ENCODE data around the gene FOXK1. TPM values are rescaled to one million over a fixed set of nuclear protein-coding genes. Genes with fewer than 3 reads are reported as not detected.

The FOXK1 gene
- total and polyA plus RNA-seq, 2 of the 13 experiments (the other 11 are each of a cell fraction or from before 2014, with no cell fraction given): 4.6 to 8.8 TPM

- no peak for TF ChIP-seq ZNF275 (CRISPR knock-in tag; IDR thresholded peaks at IDR 0.05; ENCODE audit: borderline replicate concordance)
- TF ChIP-seq HOXA7 (CRISPR knock-in tag; IDR thresholded peaks at IDR 0.05): no peak
- no peak for TF ChIP-seq ZNF761 (CRISPR knock-in tag; conservative IDR thresholded peaks at IDR 0.05)
- TF ChIP-seq SOX5 (CRISPR knock-in tag; IDR thresholded peaks at IDR 0.05; ENCODE audit: borderline replicate concordance): peak; percentile 66; the same call in 1 of the 2 replicates
- peak; percentile 37; the same call in 1 of the 2 replicates for TF ChIP-seq TCF7 (IDR thresholded peaks at IDR 0.05; ENCODE audit: low read depth)
- no peak for TF ChIP-seq ATM (IDR thresholded peaks at IDR 0.05; ENCODE audit: borderline replicate concordance)
- TF ChIP-seq ZUFSP (CRISPR knock-in tag; IDR thresholded peaks at IDR 0.05; ENCODE audit: borderline replicate concordance): no peak
- no peak for TF ChIP-seq HOXA5 (CRISPR knock-in tag; IDR thresholded peaks at IDR 0.05)
- TF ChIP-seq, protein P1, sequence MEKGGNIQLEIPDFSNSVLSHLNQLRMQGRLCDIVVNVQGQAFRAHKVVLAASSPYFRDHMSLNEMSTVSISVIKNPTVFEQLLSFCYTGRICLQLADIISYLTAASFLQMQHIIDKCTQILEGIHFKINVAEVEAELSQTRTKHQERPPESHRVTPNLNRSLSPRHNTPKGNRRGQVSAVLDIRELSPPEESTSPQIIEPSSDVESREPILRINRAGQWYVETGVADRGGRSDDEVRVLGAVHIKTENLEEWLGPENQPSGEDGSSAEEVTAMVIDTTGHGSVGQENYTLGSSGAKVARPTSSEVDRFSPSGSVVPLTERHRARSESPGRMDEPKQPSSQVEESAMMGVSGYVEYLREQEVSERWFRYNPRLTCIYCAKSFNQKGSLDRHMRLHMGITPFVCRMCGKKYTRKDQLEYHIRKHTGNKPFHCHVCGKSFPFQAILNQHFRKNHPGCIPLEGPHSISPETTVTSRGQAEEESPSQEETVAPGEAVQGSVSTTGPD (CRISPR knock-in tag; IDR thresholded peaks at IDR 0.05): no peak
- no peak for TF ChIP-seq CEBPG (CRISPR knock-in tag; IDR thresholded peaks at IDR 0.05)
- peak; percentile 88 for TF ChIP-seq SP5 (CRISPR knock-in tag; IDR thresholded peaks at IDR 0.05; ENCODE audit: borderline replicate concordance, low read depth)
- TF ChIP-seq ZNF33B (CRISPR knock-in tag; IDR thresholded peaks at IDR 0.05): no peak
- TF ChIP-seq, protein P2, sequence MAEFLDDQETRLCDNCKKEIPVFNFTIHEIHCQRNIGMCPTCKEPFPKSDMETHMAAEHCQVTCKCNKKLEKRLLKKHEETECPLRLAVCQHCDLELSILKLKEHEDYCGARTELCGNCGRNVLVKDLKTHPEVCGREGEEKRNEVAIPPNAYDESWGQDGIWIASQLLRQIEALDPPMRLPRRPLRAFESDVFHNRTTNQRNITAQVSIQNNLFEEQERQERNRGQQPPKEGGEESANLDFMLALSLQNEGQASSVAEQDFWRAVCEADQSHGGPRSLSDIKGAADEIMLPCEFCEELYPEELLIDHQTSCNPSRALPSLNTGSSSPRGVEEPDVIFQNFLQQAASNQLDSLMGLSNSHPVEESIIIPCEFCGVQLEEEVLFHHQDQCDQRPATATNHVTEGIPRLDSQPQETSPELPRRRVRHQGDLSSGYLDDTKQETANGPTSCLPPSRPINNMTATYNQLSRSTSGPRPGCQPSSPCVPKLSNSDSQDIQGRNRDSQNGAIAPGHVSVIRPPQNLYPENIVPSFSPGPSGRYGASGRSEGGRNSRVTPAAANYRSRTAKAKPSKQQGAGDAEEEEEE (CRISPR knock-in tag; IDR thresholded peaks at IDR 0.05; ENCODE audit: borderline replicate concordance): no peak
- TF ChIP-seq, protein P3, sequence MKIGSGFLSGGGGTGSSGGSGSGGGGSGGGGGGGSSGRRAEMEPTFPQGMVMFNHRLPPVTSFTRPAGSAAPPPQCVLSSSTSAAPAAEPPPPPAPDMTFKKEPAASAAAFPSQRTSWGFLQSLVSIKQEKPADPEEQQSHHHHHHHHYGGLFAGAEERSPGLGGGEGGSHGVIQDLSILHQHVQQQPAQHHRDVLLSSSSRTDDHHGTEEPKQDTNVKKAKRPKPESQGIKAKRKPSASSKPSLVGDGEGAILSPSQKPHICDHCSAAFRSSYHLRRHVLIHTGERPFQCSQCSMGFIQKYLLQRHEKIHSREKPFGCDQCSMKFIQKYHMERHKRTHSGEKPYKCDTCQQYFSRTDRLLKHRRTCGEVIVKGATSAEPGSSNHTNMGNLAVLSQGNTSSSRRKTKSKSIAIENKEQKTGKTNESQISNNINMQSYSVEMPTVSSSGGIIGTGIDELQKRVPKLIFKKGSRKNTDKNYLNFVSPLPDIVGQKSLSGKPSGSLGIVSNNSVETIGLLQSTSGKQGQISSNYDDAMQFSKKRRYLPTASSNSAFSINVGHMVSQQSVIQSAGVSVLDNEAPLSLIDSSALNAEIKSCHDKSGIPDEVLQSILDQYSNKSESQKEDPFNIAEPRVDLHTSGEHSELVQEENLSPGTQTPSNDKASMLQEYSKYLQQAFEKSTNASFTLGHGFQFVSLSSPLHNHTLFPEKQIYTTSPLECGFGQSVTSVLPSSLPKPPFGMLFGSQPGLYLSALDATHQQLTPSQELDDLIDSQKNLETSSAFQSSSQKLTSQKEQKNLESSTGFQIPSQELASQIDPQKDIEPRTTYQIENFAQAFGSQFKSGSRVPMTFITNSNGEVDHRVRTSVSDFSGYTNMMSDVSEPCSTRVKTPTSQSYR (CRISPR knock-in tag; IDR thresholded peaks at IDR 0.05; ENCODE audit: borderline replicate concordance): peak; percentile 42; the same call in 1 of the 2 replicates
- no peak for TF ChIP-seq PLSCR1 (CRISPR knock-in tag; IDR thresholded peaks at IDR 0.05; ENCODE audit: borderline replicate concordance)
- TF ChIP-seq KLF12 (CRISPR knock-in tag; IDR thresholded peaks at IDR 0.05; ENCODE audit: borderline replicate concordance): no peak
- no peak for TF ChIP-seq PCBP1 (IDR thresholded peaks at IDR 0.05; ENCODE audit: borderline replicate concordance, low read depth, low read length)
- peak; percentile 44 for TF ChIP-seq ZBTB38 (CRISPR knock-in tag; IDR thresholded peaks at IDR 0.05)
- TF ChIP-seq ZNF550 (CRISPR knock-in tag; IDR thresholded peaks at IDR 0.05; ENCODE audit: borderline replicate concordance): no peak
Measured at GRCh38 chr7:4744391-4745264, 62.5 kb downstream of the FOXK1 start (continued).

All from HepG2 (cell line).